HEK293 (cell line): ENCODE results near the gene RNASE4.

ENCODE experiments used
- CTCF ChIA-PET: fragments of 350-600 bp; formaldehyde crosslinking; extraction: SDS; loops from one replicate; lab custom pipeline; 2021; ENCODE audit warnings: antibody characterized with exemption; lab: Yijun Ruan, JAX
- POLR2A ChIA-PET: fragments of 300-600 bp; formaldehyde crosslinking; extraction: SDS; loops from one replicate; lab custom pipeline; 2020; ENCODE audit warnings: antibody characterized with exemption, inconsistent platforms; lab: Yijun Ruan, JAX
- H3K27ac ChIP-seq: fragments of 200-500 bp; sonication (Bioruptor generic); 2 replicates; pipeline ENCODE4 v1.5.1; 2014; ENCODE audit warnings: low read depth, low read length, control low read depth, inconsistent platforms; ENCODE audit errors: extremely low read depth
- H3K36me3 ChIP-seq, 2 experiments: fragments of 200-500 bp in 1 of 2; sonication (Bioruptor generic) in 1 of 2; 1 replicate in 1 of 2; 2 replicates in 1 of 2; pipeline ENCODE4 v1.5.1; 2014 to 2017; ENCODE audit warnings: inconsistent platforms in 2 of 2, low read length in 2 of 2; ENCODE audit not compliant: control insufficient read depth in 2 of 2, insufficient read depth in 1 of 2
- H3K4me1 ChIP-seq: fragments of 200-500 bp; sonication (Bioruptor generic); 2 replicates; pipeline ENCODE4 v1.5.1; 2014; ENCODE audit warnings: mild to moderate bottlenecking, low read length, inconsistent platforms; ENCODE audit not compliant: control insufficient read depth, insufficient read depth
- H3K4me3 ChIP-seq: 2 replicates; pipeline ENCODE4 v1.5.1; 2011; ENCODE audit warnings: low read depth, mild to moderate bottlenecking, control low read depth, low read length, moderate library complexity
- H3K9me3 ChIP-seq: fragments of 200-500 bp; sonication (Bioruptor generic); 2 replicates; pipeline ENCODE4 v1.5.1; 2014; ENCODE audit warnings: low read depth, low read length, inconsistent platforms; ENCODE audit not compliant: control insufficient read depth, insufficient read depth
- GLIS1 ChIP-seq: fragments of 450-650 bp; formaldehyde crosslinking; IDR thresholded peaks from 2 replicates; pipeline ENCODE4 v1.5.1; 2016; ENCODE audit warnings: missing biosample characterization, missing genetic modification characterization
- IKZF3 ChIP-seq: fragments of 450-650 bp; IDR thresholded peaks from 2 replicates; pipeline ENCODE4 v1.5.0; 2018; ENCODE audit warnings: missing biosample characterization, mild to moderate bottlenecking, missing genetic modification characterization, moderate library complexity
- KLF9 ChIP-seq: fragments of 450-650 bp; formaldehyde crosslinking; IDR thresholded peaks from 2 replicates; pipeline ENCODE4 v1.5.1; 2016; ENCODE audit warnings: missing biosample characterization, missing genetic modification characterization, low read depth
- SP3 ChIP-seq: fragments of 450-650 bp; formaldehyde crosslinking; IDR thresholded peaks from 2 replicates; pipeline ENCODE4 v1.5.1; 2016; ENCODE audit warnings: missing biosample characterization, missing genetic modification characterization
- ZBTB1 ChIP-seq: fragments of 450-650 bp; formaldehyde crosslinking; IDR thresholded peaks from 2 replicates; pipeline ENCODE4 v1.5.1; 2016; ENCODE audit warnings: missing biosample characterization, missing genetic modification characterization
- ZBTB17 ChIP-seq: fragments of 450-650 bp; formaldehyde crosslinking; IDR thresholded peaks from 2 replicates; pipeline ENCODE4 v1.5.1; 2016; ENCODE audit warnings: missing biosample characterization, missing genetic modification characterization
- ZIC2 ChIP-seq: fragments of 450-650 bp; formaldehyde crosslinking; IDR thresholded peaks from 2 replicates; pipeline ENCODE4 v1.5.1; 2016; ENCODE audit warnings: missing biosample characterization, missing genetic modification characterization
- ZNF114 ChIP-seq: fragments of 450-650 bp; formaldehyde crosslinking; IDR thresholded peaks from 2 replicates; pipeline ENCODE4 v1.5.0; 2017; ENCODE audit warnings: missing biosample characterization, missing genetic modification characterization
- ZNF23 ChIP-seq: fragments of 450-650 bp; formaldehyde crosslinking; IDR thresholded peaks from 2 replicates; pipeline ENCODE4 v1.5.1; 2016; ENCODE audit warnings: missing biosample characterization, missing genetic modification characterization, borderline replicate concordance
- ZNF335 ChIP-seq: fragments of 450-650 bp; formaldehyde crosslinking; conservative IDR thresholded peaks from 2 replicates; pipeline ENCODE4 v1.5.1; 2016; ENCODE audit warnings: missing biosample characterization, missing genetic modification characterization
- ZNF391 ChIP-seq: fragments of 450-650 bp; formaldehyde crosslinking; IDR thresholded peaks from 2 replicates; pipeline ENCODE4 v1.5.1; 2016; ENCODE audit warnings: low read depth, missing biosample characterization, missing genetic modification characterization, borderline replicate concordance
- ZNF521 ChIP-seq: fragments of 450-650 bp; formaldehyde crosslinking; IDR thresholded peaks from 2 replicates; pipeline ENCODE4 v1.5.1; 2017; ENCODE audit warnings: missing biosample characterization, mild to moderate bottlenecking, missing genetic modification characterization
- ZNF600 ChIP-seq: fragments of 450-650 bp; formaldehyde crosslinking; IDR thresholded peaks from 2 replicates; pipeline ENCODE4 v1.5.1; 2016; ENCODE audit warnings: missing biosample characterization, missing genetic modification characterization
- ZNF843 ChIP-seq: fragments of 450-650 bp; formaldehyde crosslinking; IDR thresholded peaks from 2 replicates; pipeline ENCODE4 v1.5.1; 2016; ENCODE audit warnings: missing biosample characterization, missing genetic modification characterization
- TF ChIP-seq, protein P1 (sequence below): fragments of 450-650 bp; formaldehyde crosslinking; IDR thresholded peaks from 2 replicates; pipeline ENCODE4 v1.5.1; 2016; ENCODE audit warnings: missing biosample characterization, missing genetic modification characterization
- TF ChIP-seq, protein P2 (sequence below): fragments of 450-650 bp; formaldehyde crosslinking; IDR thresholded peaks from 2 replicates; pipeline ENCODE4 v1.5.0; 2017; ENCODE audit warnings: missing biosample characterization, missing genetic modification characterization, borderline replicate concordance
- TF ChIP-seq, protein P3 (sequence below): fragments of 450-650 bp; formaldehyde crosslinking; IDR thresholded peaks from 2 replicates; pipeline ENCODE4 v1.5.1; 2016; ENCODE audit warnings: missing biosample characterization, missing genetic modification characterization
- TF ChIP-seq, protein P4 (sequence below): fragments of 450-650 bp; formaldehyde crosslinking; IDR thresholded peaks from 2 replicates; pipeline ENCODE4 v1.5.1; 2016; ENCODE audit warnings: missing biosample characterization, missing genetic modification characterization
- TF ChIP-seq, protein P5 (sequence below): fragments of 450-650 bp; formaldehyde crosslinking; IDR thresholded peaks from 2 replicates; pipeline ENCODE4 v1.5.1; 2016; ENCODE audit warnings: missing biosample characterization, missing genetic modification characterization

RNASE4 gene

DNA sequence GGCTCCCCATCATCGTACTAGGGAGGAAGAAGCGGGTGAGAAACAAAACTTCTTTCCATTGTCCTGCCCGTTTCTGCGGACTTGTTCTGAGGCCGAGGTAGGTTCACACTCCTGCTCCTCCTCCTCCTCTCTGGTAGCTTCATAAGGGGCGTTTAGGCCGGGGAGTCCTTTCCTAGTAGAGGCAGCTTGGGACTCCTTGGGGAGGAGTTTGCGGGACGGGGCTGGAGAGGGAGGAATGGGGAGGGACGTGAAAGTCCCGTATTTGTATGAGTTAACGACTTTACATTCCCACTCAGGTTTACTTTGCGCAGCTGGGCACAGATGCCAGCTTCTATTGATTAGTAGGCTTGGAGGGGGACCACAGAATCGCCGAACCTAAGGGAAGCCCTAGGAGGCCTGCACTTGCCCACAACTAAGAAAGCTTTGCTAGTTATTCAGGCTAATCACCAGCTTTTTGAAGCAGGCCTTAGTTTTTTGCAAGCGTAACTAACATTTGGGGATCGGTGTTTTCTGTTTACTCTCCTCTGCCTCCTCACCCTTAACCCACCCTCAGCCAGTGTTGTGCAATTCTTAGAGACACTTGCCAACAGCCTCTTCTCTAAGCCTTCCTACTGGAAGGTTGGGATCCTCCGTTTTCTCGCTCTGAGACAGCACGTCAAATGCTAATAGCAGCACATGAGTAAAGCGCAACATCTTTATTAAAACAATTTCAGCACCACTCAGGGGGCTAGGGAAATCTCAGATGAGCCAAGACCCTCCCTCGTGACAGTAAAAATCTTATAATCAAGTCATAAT lies 499 bp downstream of the RNASE4 start (continued):
- TF ChIP-seq, protein P1, sequence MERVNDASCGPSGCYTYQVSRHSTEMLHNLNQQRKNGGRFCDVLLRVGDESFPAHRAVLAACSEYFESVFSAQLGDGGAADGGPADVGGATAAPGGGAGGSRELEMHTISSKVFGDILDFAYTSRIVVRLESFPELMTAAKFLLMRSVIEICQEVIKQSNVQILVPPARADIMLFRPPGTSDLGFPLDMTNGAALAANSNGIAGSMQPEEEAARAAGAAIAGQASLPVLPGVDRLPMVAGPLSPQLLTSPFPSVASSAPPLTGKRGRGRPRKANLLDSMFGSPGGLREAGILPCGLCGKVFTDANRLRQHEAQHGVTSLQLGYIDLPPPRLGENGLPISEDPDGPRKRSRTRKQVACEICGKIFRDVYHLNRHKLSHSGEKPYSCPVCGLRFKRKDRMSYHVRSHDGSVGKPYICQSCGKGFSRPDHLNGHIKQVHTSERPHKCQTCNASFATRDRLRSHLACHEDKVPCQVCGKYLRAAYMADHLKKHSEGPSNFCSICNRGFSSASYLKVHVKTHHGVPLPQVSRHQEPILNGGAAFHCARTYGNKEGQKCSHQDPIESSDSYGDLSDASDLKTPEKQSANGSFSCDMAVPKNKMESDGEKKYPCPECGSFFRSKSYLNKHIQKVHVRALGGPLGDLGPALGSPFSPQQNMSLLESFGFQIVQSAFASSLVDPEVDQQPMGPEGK (tag by site-specific recombination), result 0 out of 2 replicates have a peak, but pooled peaks have one; percentile 6
- TF ChIP-seq ZNF335 (peak; percentile 41), ZBTB17 (tag by site-specific recombination) (peak; percentile 72), SP3 (tag by site-specific recombination) (peak; percentile 59), ZBTB1 (tag by site-specific recombination) (no peak)

DNA sequence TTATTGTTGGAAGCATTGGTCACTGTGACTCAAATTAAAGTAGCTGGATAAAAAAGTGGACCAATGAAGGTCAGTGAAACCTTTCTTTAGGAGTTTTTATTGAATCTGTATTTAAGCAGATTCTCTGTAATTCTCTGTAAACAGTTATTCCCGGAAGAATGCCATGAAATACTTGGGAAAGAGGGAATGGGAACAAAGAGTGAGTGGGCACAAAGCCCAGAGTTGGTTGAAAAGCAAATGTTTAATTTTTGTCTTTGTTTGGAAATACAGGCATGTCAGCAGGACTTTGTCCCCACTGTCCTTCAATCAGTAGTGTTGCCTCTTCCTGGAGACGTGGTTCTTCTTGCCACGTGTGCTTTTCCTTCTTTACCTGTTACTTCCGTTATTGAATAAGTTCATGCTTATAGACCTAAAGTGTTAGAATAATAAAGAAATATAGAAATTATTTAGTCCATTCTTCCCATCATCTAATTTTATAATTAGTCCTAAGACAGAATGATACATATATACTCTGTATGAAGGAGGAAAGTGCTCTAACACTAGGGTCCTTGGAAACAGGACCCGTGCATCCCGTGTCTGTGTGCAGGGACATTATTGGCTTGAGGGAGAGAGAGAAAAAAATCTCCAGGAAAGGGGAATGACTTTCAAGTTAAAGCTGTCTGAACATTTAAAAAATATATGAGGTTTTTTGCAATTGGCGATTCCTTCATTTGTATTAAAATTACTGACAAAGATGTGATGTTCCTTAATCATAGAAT lies 2.2 kb downstream of the RNASE4 start:
- POLR2A ChIA-PET, result no interaction called here
- Histone ChIP-seq H3K27ac (no peak overlapping the region), H3K36me3 (no peaks in the 10 kb centered on the region), H3K4me1 (no peaks in the 10 kb centered on the region), H3K9me3 (no peaks in the 10 kb centered on the region), H3K4me3 (no peak overlapping the region)
- CTCF ChIA-PET, result interaction anchor here (0.6 to 1.0 kb wide), 4 partner anchors 55 to 284 kb away, joined by 3 to 4 read pairs (median 3); no protein-coding TSS in a partner anchor
- 0 out of 2 replicates have a peak, but pooled peaks have one; percentile 33 for TF ChIP-seq IKZF3 (tag by site-specific recombination)
- no peak for TF ChIP-seq ZNF391 (tag by site-specific recombination)

DNA sequence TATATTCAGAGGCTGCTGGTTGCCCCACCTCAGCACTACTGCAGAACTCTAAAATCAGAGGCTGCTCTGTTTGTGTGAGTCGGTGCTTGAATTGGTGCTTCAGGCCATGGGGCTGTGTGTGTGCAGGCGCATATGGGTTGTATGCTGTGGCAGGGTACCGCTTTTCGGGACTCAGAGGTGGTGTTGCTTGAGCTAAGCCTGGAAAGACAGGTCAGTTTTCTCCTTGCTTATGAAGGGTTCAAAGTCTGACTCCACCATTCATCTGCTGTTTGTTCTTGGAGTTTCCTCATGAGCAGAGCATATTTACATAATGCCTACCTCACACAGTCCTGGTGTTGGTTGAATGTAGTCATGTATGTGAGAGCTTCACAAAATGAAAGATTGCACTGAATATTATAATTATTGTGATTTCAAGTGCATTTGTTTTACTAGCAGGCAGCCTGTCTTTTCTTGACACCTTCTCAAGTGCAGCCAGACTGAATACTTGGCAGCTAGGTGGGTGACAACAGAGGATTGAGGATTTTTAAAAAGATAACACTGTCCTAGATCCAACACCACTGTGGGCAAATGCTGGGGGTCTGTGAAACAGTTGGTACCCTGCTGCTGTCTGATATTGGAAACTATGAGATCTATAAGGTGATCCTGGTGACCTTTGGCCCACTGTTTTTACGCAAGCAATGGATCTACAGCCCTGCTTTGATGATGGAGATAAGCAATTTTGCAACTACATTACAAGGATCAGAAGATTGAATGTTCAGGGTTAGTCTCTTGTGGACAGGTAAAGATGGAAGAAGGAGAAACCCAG lies 3.2 kb downstream of the RNASE4 start:
- Histone ChIP-seq H3K27ac (no peak overlapping the region), H3K9me3 (no peaks in the 10 kb centered on the region), H3K36me3 (no peaks in the 10 kb centered on the region), H3K4me3 (no peak overlapping the region), H3K4me1 (no peaks in the 10 kb centered on the region)
- ChIA-PET CTCF (interaction anchor here (0.6 to 1.8 kb wide), 7 partner anchors 9 to 283 kb away, joined by 3 to 8 read pairs (median 3); no protein-coding TSS in a partner anchor), POLR2A (no interaction called here)
- TF ChIP-seq ZNF843 (tag by site-specific recombination), result no peak
- TF ChIP-seq, protein P2, sequence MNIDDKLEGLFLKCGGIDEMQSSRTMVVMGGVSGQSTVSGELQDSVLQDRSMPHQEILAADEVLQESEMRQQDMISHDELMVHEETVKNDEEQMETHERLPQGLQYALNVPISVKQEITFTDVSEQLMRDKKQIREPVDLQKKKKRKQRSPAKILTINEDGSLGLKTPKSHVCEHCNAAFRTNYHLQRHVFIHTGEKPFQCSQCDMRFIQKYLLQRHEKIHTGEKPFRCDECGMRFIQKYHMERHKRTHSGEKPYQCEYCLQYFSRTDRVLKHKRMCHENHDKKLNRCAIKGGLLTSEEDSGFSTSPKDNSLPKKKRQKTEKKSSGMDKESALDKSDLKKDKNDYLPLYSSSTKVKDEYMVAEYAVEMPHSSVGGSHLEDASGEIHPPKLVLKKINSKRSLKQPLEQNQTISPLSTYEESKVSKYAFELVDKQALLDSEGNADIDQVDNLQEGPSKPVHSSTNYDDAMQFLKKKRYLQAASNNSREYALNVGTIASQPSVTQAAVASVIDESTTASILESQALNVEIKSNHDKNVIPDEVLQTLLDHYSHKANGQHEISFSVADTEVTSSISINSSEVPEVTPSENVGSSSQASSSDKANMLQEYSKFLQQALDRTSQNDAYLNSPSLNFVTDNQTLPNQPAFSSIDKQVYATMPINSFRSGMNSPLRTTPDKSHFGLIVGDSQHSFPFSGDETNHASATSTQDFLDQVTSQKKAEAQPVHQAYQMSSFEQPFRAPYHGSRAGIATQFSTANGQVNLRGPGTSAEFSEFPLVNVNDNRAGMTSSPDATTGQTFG (tag by site-specific recombination), result no peak
- no peak for TF ChIP-seq KLF9 (tag by site-specific recombination)
- no peak for TF ChIP-seq ZNF114 (tag by site-specific recombination)
- TF ChIP-seq, protein P3, sequence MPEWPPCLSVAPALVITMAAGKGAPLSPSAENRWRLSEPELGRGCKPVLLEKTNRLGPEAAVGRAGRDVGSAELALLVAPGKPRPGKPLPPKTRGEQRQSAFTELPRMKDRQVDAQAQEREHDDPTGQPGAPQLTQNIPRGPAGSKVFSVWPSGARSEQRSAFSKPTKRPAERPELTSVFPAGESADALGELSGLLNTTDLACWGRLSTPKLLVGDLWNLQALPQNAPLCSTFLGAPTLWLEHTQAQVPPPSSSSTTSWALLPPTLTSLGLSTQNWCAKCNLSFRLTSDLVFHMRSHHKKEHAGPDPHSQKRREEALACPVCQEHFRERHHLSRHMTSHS, result no peak
- TF ChIP-seq ZNF600 (tag by site-specific recombination), result no peak
- TF ChIP-seq ZNF521, result no peak
- TF ChIP-seq, protein P4, sequence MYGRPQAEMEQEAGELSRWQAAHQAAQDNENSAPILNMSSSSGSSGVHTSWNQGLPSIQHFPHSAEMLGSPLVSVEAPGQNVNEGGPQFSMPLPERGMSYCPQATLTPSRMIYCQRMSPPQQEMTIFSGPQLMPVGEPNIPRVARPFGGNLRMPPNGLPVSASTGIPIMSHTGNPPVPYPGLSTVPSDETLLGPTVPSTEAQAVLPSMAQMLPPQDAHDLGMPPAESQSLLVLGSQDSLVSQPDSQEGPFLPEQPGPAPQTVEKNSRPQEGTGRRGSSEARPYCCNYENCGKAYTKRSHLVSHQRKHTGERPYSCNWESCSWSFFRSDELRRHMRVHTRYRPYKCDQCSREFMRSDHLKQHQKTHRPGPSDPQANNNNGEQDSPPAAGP (tag by site-specific recombination), result no peak
- TF ChIP-seq ZIC2 (tag by site-specific recombination), result no peak
- TF ChIP-seq SP3 (tag by site-specific recombination), result no peak
- no peak for TF ChIP-seq ZBTB1 (tag by site-specific recombination)
- TF ChIP-seq ZNF23 (tag by site-specific recombination), result no peak
- TF ChIP-seq, protein P5, sequence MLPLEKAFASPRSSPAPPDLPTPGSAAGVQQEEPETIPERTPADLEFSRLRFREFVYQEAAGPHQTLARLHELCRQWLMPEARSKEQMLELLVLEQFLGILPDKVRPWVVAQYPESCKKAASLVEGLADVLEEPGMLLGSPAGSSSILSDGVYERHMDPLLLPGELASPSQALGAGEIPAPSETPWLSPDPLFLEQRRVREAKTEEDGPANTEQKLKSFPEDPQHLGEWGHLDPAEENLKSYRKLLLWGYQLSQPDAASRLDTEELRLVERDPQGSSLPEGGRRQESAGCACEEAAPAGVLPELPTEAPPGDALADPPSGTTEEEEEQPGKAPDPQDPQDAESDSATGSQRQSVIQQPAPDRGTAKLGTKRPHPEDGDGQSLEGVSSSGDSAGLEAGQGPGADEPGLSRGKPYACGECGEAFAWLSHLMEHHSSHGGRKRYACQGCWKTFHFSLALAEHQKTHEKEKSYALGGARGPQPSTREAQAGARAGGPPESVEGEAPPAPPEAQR (tag by site-specific recombination), result no peak
- no peak for TF ChIP-seq GLIS1 (tag by site-specific recombination)
